A549 treated with dexamethasone at 1 μM for 4 hours (cell line): ENCODE results near the gene HLA-DQB1. TPM values are rescaled to one million over a fixed set of nuclear protein-coding genes. Genes with fewer than 3 reads are reported as not detected.

ENCODE experiments used
- total RNA-seq: library from RNA; stranded (reverse); fragments of 200-300 nt; extraction: Qiagen RNA extraction; gene quantifications from 5 replicates; pipeline ENCODE4 v1.2.3, GENCODE V29; 2022

The HLA-DQB1 gene
- total RNA-seq = not detected in 5 replicates

GRCh38 chr6:32666420-32667300 lies at the start of gene HLA-DQB1:
HLA-DQB1 (minus strand) TSS chr6:32666657; CDS start chr6:32666607, 50 bp downstream.

GRCh38 chr6:32637219-32637880 lies 29.1 kb downstream of the HLA-DQB1 start, which contains the start of gene HLA-DQA1:
HLA-DQA1 (plus strand) TSS chr6:32637406; CDS start chr6:32637459, 53 bp downstream.

Other genes with a start within 250 kb of the HLA-DQB1 start
- gene HLA-DRA, start 226.8 kb downstream of the HLA-DQB1 start, total RNA-seq = not detected in 5 replicates
- not detected in 5 replicates for gene HLA-DRB5, start 136.4 kb downstream of the HLA-DQB1 start, total RNA-seq
- 0.09 TPM in 1 of 5 replicates, not detected in the others for gene HLA-DRB1, start 76.8 kb downstream of the HLA-DQB1 start, total RNA-seq
- gene HLA-DQA1, start 29.3 kb downstream of the HLA-DQB1 start, total RNA-seq = not detected in 5 replicates
- gene HLA-DQA2, start 74.7 kb upstream of the HLA-DQB1 start, total RNA-seq = not detected in 5 replicates
- gene HLA-DQB2, start 96.9 kb upstream of the HLA-DQB1 start, total RNA-seq = not detected in 5 replicates
- 0.08 to 0.21 TPM (median 0.09 TPM) in 3 of 5 replicates, not detected in the others for gene HLA-DOB, start 150.3 kb upstream of the HLA-DQB1 start, total RNA-seq
- gene TAP2, start 172.1 kb upstream of the HLA-DQB1 start, total RNA-seq = 16.4 to 22.6 TPM (median 18.9 TPM) in 5 replicates
- gene PSMB8, start 177.4 kb upstream of the HLA-DQB1 start, total RNA-seq = 16.6 to 22.5 TPM (median 18.3 TPM) in 5 replicates
- 33.3 to 38.0 TPM (median 35.1 TPM) in 5 replicates for gene TAP1, start 187.0 kb upstream of the HLA-DQB1 start, total RNA-seq
- gene PSMB9, start 187.5 kb upstream of the HLA-DQB1 start, total RNA-seq = 15.3 to 22.0 TPM (median 17.4 TPM) in 5 replicates